Upper lobe of left lung (tissue), 4 donors: ENCODE data around the gene MLLT1.

ENCODE experiments used
- EP300 ChIP-seq, 4 donors: sonication (generic); formaldehyde crosslinking; IDR thresholded peaks; one replicate each; pipeline ENCODE4 v1.5.1; 2017; ENCODE audit warnings: antibody characterized with exemption in 4 of 4, control low read depth in 2 of 4
- POLR2AphosphoS5 ChIP-seq, 2 donors: sonication (generic); formaldehyde crosslinking; IDR thresholded peaks; one replicate each; pipeline ENCODE4 v1.5.1; 2017; ENCODE audit warnings: antibody characterized with exemption in 2 of 2
- TF ChIP-seq, protein P1 (sequence below), 6 experiments: fragments of 450-650 bp in 4 of 6; fragments of 200-600 bp in 2 of 6; sonication (generic) in 2 of 6; IDR thresholded peaks; one replicate each; pipeline ENCODE4 v1.5.1; 2016 to 2019; ENCODE audit warnings: antibody characterized with exemption in 6 of 6

GRCh38 chr19:6164906-6165531 is 114.8 kb downstream of the MLLT1 start:
- TF ChIP-seq, protein P1, sequence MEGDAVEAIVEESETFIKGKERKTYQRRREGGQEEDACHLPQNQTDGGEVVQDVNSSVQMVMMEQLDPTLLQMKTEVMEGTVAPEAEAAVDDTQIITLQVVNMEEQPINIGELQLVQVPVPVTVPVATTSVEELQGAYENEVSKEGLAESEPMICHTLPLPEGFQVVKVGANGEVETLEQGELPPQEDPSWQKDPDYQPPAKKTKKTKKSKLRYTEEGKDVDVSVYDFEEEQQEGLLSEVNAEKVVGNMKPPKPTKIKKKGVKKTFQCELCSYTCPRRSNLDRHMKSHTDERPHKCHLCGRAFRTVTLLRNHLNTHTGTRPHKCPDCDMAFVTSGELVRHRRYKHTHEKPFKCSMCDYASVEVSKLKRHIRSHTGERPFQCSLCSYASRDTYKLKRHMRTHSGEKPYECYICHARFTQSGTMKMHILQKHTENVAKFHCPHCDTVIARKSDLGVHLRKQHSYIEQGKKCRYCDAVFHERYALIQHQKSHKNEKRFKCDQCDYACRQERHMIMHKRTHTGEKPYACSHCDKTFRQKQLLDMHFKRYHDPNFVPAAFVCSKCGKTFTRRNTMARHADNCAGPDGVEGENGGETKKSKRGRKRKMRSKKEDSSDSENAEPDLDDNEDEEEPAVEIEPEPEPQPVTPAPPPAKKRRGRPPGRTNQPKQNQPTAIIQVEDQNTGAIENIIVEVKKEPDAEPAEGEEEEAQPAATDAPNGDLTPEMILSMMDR (IDR thresholded peaks at IDR 0.05): no peak
- TF ChIP-seq POLR2AphosphoS5 (IDR thresholded peaks at IDR 0.05): no peak
- no peak for TF ChIP-seq EP300 (IDR thresholded peaks at IDR 0.05)
